GM18951 (cell line): ENCODE results near the gene UXS1.

ENCODE experiments used
- POLR2A ChIP-seq: IDR thresholded peaks from 4 replicates; pipeline ENCODE4 v1.6.1; 2011; ENCODE audit warnings: mild to moderate bottlenecking; ENCODE audit not compliant: insufficient read length, insufficient read depth; ENCODE audit errors: extremely low read depth
- in situ Hi-C: fragments of 300-500 bp; cut with MboI; formaldehyde crosslinking; loops from one replicate; pipeline ENCODE4 v1.12.0; 2022; ENCODE audit warnings: low sequenced_read_pairs, mixed read lengths, inconsistent platforms; ENCODE audit not compliant: unreplicated experiment

Gene UXS1

DNA sequence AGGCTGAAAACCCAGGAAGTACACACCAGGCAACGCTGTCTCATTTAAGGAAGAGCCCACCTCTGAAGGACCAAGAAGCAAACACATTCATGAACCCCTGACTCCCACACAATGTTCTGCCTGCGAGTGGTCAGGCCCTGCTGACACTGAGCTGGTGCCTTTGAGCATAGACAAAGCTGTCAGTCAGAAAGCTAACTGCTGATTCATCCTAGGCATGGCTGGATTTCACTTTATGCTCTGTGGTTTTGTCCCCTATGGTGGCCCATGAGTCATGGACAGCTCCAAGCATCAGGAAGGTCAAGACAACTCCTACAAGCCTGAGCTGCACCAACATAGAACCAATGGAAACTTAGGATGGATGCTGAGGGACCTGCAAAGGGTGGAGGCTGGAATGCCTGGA is 78.9 kb downstream of the UXS1 start:
- no peak for TF ChIP-seq POLR2A
- in situ Hi-C loops: loop anchor here (25.0 kb wide), 1 partner anchor 347 kb away; the partner anchor contains the start of gene RGPD3

DNA sequence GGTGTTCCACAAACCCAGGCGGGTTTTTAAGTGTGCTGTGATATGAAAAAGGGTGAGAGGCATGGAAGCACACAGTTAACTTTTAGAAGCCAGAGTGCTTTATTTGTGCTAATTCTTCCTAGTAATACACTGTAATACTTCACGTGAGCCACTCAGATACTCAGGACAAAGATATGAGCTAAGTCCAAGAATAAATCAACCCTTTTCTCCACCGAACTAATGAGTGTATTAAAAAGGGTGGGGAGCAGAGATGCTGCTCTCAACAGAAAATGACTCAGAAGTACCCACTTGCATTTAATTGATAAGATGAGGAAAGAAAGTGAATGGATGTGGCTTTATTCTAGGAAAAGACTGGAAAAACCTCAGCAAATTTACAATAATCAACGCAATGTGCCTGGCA is 79.9 kb downstream of the UXS1 start:
- no peak for TF ChIP-seq POLR2A

DNA sequence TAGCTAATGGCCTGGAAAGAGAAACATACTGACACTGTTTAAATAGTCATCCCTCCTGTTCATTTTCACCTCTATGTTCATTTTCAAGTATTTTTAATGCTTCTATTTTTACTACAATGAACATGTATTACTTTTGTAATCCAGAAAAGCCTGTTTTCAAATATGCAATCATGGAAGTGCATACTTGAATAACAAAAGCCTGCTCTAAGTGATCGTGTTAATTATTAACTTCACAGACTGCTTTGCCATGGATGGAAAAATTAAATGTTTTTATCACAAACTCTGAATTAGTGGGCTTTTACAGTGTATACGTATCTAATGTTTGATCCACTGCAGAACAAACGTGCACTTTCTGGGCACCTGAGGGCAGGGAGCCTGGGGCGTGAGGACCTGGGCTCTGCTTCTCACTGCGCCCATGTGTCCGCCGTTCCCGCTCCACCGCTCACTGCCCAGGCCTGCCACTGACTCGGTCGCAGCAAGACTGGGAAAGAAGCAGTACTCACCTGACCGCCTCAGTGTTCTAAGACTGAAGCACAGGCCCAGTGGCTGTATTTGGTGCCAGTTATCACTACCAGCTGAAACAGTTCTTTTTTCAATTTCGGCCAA is 80.6 kb downstream of the UXS1 start:
- no peak for TF ChIP-seq POLR2A
- in situ Hi-C loops: loop anchor here (25.0 kb wide), 1 partner anchor 349 kb away; the partner anchor contains the start of gene RGPD3

More for the DNA sequence above, 79.9 kb downstream of the UXS1 start:
- in situ Hi-C loops: loop anchor here (25.0 kb wide), 1 partner anchor 348 kb away; the partner anchor contains the start of gene RGPD3

DNA sequence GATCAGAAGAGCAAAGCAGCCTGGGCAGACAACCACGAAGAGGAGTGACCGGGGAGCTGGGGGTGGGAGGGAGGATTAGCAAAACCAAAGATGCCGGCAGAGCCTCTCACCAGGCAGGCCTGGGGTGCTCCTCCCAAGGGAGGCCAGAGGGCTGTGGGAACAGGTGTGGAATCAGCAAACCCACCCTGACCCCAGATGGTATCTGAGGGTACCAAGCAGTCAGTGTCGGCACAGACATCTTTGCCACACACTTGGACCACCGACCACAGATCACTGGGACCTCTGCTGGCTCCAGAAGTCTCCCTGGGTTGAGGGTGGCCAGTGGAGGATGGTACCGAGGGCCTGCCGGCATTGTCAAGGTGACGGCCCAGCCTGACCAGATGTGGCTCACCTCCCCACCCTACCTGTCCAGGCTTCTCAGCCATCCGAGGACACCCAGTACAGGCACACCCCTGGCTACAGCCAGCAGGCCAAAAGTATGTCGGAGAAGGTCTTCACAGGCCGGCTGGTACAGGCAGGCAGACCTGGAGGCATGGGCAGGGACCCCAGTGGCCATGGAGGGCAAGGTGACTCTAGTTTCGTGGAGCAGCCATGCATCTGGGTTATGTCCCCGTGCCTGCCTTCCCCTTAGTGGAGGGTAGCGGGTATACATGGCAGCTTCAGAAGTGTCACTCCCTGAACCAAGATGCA is 82.1 kb downstream of the UXS1 start:
- no peak for TF ChIP-seq POLR2A
- in situ Hi-C loops: loop anchor here (25.0 kb wide), 1 partner anchor 350 kb away; the partner anchor contains the start of gene RGPD3

DNA sequence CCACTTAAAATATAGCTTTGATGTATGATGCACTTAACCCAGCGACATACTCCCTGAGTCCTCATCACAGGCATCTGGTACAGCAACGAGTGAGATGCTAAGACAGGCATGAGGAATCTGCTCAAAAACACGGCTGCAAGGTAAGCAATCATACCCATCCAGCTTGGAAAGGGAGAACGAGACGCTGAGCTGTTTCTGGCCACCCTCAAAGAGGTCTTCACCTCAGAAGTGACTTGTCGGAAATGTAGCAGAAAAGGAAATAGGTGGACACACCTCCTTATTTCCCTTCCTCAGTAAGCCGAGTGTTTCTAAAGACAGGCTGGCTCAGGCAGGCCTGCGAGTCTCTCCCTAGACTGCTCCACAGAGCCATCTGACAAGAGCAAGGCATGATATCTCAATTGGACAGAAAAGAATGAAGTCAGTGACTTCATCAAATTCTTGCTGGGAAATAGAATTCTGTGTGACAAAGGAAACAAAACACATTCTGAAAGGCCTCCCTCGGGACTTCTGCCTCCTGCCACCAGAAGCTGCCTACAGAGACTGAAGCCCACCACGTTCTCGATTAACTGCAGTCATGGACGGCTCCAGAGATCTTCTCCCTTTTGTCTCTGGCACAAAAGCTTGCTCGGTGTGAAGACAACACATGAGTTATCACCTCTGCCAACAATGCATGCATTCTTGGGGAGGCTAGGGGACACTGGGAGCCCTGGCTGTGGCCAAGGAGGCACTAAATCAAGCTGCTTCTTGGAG is 84.3 kb downstream of the UXS1 start:
- TF ChIP-seq POLR2A: no peak
- in situ Hi-C loops: loop anchor here (25.0 kb wide), 1 partner anchor 352 kb away; the partner anchor contains the start of gene RGPD3

DNA sequence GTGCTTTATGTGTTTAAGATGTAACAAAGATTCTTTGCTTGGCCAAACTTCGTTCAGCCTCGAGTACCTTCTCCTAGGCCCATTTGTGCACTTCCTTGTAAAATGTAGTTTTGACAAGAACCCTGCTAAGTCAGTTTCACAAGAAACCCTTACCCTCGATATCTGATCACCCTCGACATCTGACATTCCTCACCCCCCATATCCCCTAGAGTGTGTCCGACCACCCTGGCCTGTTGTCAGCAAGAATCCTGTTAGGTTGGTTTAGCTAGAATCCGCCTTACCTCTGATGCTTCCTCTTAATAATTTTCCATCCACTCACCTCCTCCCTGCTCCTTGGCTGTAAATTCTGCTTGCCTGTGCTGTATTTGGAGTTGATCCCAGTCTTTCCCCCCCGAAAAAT is 85.3 kb downstream of the UXS1 start:
- no peak for TF ChIP-seq POLR2A
- in situ Hi-C loops: loop anchor here (25.0 kb wide), 1 partner anchor 354 kb away; the partner anchor contains the start of gene RGPD3

DNA sequence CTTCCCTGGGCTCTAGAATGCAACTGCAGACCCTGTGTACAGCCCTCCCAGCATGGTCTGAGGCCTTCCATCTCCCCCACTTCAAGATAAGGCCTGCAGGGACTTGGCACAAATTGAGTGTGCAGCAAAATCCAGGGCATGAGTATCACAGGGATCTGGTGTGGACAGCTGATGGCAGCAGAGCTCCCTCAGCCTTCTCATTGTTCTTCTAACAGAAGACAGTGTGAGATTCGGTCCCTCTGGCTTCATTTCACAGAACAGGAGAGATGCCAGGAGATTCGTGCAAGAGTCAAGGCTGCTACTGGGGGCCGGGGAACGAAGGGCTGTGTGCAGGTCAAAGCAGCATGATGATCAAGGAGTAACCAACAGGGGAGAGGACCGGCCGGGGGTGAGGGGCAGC is 85.8 kb downstream of the UXS1 start:
- in situ Hi-C loops: loop anchor here (25.0 kb wide), 1 partner anchor 354 kb away; the partner anchor contains the start of gene RGPD3

DNA sequence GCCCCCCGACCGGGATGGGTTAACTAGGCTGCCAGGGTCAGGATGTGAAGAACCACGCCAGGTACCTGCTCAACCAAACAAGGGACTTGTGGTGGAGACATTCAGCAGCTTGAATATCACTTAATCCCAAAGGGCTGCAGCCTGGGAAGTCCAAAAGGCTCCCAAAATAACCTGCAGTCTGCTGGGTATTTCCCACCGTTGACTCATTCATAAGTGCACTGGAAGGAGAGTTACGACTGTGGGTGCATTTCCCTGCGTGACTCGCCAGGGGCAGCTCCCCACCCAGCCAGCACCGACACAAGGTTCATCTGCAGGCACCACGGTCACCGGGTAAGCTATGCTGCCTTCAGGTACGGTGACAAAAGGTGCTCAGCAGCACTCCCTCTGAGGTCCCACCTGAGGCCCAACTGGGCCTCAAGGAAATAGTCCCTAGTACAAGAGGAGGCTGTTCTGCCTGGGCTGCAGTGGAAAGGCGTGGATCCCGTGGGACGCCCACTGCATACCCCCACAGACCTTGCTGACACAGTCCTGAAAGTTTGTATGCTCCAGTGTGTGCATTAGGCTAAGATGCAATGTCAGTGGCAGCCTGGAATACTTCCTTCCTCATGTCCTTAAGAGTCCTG is 86.5 kb downstream of the UXS1 start:
- TF ChIP-seq POLR2A: no peak
- in situ Hi-C loops: loop anchor here (25.0 kb wide), 1 partner anchor 355 kb away; the partner anchor contains the start of gene RGPD3

More for the DNA sequence above, 85.8 kb downstream of the UXS1 start:
- TF ChIP-seq POLR2A: no peak

DNA sequence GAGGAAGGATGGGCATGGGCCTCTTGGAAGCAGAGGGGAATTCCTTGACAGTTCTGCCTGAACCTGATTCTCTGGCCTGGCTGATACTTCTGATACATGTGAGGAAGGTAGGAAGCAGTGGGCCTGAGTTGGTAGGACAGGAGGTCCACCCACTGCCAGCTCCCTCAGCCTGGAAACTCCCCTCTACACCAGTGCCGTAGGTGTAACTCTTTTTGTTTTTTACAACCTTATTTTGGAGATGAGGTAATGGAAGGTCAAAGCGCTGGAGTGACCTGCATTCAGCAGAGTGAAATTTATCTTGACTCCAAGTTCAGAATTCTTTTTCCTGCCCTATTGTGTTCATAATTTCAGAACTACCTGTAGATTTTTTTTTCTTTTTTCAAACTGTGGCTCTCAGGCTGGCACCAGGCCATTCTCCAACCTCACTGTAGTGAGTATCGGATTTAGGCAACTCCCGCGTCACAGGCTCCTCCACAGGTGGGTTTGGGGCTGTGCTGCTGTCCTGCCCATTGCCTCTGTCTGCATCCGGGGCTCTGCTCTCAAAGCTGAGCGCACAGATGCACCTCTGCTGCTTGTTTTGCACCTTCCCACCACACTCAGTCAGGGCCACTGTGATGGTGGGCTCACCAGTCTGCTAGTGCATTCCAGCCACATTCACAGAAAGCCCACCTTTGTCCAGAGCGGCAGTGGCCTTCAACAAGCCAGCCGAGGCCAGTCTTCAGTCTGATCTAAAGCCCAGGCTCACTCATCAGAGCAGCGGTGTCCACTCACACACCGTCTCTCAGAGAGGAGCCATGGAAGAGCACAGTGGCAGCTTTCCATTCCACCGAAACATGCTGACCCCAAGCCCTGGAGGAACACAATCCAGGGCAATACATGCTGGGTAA is 87.2 kb downstream of the UXS1 start:
- TF ChIP-seq POLR2A: no peak
- in situ Hi-C loops: loop anchor here (25.0 kb wide), 1 partner anchor 355 kb away; the partner anchor contains the start of gene RGPD3

DNA sequence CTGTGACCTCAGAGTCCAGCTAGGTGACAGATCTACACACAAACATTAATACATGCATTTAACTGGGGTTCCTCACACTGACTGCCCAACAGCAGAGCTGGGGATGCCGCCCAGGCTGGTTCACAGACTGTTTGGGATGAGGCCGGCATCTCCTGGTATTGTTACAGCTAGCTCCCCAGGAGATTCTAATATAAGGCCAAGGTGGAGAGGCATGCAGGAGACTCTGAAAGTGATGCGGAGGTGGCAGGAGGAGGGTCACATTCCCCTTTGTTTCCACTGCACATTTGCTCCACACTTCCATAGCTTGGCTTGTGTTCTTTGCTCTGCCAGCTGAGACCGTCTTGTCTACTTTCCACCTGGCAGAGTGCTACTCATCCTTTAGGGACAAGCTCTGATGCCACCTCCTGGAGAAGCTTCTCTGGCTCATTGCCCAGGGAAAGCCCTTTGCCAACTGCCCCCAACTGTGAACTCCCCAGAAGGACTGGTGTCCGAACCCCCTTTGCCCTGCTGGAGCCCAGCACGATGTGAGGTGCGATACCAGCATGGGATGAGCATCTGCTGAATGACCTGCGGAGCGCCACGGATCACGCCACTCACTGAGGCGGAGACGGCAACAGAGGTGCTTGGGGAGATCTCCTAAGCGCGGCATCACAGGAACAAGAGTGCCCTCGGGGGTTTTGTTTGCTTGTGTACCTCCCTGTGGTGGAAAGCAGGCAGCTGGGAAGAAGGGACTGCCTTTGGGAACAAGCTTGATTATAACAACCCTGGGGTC is 88.8 kb downstream of the UXS1 start:
- in situ Hi-C loops: loop anchor here (25.0 kb wide), 1 partner anchor 357 kb away; the partner anchor contains the start of gene RGPD3
- no peak for TF ChIP-seq POLR2A
